Prostate gland (tissue), 2 donors: ENCODE data around the gene FABP2.

Source experiments
- POLR2A ChIP-seq: fragments of 450-650 bp; IDR thresholded peaks from one replicate; pipeline ENCODE4 v1.6.1; 2016; ENCODE audit warnings: antibody characterized with exemption, mild to moderate bottlenecking
- POLR2AphosphoS5 ChIP-seq: sonication (generic); formaldehyde crosslinking; IDR thresholded peaks from one replicate; pipeline ENCODE4 v1.6.1; 2017; ENCODE audit warnings: antibody characterized with exemption
- TF ChIP-seq, protein P1 (sequence below), 4 experiments: fragments of 200-600 bp in 2 of 4; fragments of 450-650 bp in 2 of 4; sonication (generic) in 2 of 4; IDR thresholded peaks; 1 replicate in 3 of 4; 2 replicates in 1 of 4; pipeline ENCODE4 v1.5.1; 2016 to 2019; ENCODE audit warnings: antibody characterized with exemption in 4 of 4, mild to moderate bottlenecking in 2 of 4, moderate library complexity in 2 of 4

DNA sequence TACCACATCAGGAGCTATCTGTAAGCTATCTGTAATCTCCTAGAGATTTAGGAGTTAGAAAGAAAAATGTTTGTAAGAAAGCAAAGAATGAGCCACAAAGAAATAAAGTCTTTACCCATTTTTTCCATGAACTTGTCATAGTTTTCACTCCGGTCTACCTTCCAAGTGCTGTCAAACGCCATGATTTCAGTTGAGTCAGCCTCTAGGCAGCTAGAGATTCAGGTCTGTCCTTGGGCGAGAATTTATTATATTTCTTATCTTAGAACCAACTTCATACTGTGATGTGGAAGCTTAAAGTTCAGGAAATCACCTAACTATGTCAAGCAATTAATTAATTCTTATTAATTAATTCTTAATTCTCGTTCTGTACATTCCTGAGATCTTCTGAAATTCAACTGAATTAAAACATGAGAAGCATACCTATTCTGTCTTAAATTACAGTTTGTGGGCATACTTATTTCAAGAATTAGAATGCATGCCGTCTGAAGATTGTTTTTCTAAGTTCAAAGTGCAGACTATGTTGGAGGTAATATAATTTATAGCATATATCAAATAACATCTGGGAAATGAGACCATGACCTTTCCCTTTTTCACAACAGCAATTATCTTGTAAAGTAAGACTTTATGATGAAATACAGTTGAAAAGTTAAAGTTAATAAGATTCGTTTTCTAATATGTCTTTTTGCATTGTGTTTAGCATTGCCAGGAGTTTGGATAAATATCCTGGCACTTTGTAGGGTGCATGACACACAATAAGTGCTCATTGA, at the start of gene FABP2:
- TF ChIP-seq, protein P1, sequence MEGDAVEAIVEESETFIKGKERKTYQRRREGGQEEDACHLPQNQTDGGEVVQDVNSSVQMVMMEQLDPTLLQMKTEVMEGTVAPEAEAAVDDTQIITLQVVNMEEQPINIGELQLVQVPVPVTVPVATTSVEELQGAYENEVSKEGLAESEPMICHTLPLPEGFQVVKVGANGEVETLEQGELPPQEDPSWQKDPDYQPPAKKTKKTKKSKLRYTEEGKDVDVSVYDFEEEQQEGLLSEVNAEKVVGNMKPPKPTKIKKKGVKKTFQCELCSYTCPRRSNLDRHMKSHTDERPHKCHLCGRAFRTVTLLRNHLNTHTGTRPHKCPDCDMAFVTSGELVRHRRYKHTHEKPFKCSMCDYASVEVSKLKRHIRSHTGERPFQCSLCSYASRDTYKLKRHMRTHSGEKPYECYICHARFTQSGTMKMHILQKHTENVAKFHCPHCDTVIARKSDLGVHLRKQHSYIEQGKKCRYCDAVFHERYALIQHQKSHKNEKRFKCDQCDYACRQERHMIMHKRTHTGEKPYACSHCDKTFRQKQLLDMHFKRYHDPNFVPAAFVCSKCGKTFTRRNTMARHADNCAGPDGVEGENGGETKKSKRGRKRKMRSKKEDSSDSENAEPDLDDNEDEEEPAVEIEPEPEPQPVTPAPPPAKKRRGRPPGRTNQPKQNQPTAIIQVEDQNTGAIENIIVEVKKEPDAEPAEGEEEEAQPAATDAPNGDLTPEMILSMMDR (IDR thresholded peaks at IDR 0.05): no peak
- TF ChIP-seq POLR2AphosphoS5: no peak
- no peak for TF ChIP-seq POLR2A
